Peyer's patch (tissue), 4 donors: ENCODE results near the gene WARS2. TPM values are rescaled to one million over a fixed set of nuclear protein-coding genes. Genes with fewer than 3 reads are reported as not detected.

Experiments used
- DNase-seq, 3 donors: peaks; one replicate each; pipeline ENCODE4 v3.0.0-alpha.2; 2017 to 2019
- H3K27ac ChIP-seq, 4 donors: fragments of 200-600 bp; sonication (generic); one replicate each; pipeline ENCODE4 v1.5.1; 2016 to 2019
- H3K27me3 ChIP-seq, 2 donors: fragments of 200-600 bp; sonication (generic); one replicate each; pipeline ENCODE4 v1.5.1; 2019
- H3K36me3 ChIP-seq, 3 donors: fragments of 200-600 bp; sonication (generic); one replicate each; pipeline ENCODE4 v1.5.1; 2016 to 2019
- H3K4me1 ChIP-seq, 4 donors: fragments of 200-600 bp; sonication (generic); one replicate each; pipeline ENCODE4 v1.5.1; 2016 to 2019
- H3K4me3 ChIP-seq, 4 donors: fragments of 200-600 bp; sonication (generic); 1 replicate in 3 of 4; 2 replicates in 1 of 4; pipeline ENCODE4 v1.5.1; 2016 to 2019; ENCODE audit warnings: mild to moderate bottlenecking in 1 of 4
- H3K9me3 ChIP-seq, 4 donors: fragments of 200-600 bp; sonication (generic); one replicate each; pipeline ENCODE4 v1.5.1; 2016 to 2019; ENCODE audit warnings: mild to moderate bottlenecking in 1 of 4
- POLR2A ChIP-seq, 2 donors: fragments of 450-650 bp; IDR thresholded peaks; one replicate each; pipeline ENCODE4 v1.5.1; 2017; ENCODE audit warnings: antibody characterized with exemption in 2 of 2, mild to moderate bottlenecking in 2 of 2, moderate library complexity in 2 of 2
- total RNA-seq, 4 donors: library from RNA; depleted of rRNA; stranded (reverse); fragments of >200 nt; gene quantifications; one replicate each; pipeline ENCODE4 v1.1.0, GENCODE V29; 2016
- TF ChIP-seq, protein P1 (sequence below), 6 experiments: fragments of 450-650 bp in 4 of 6; fragments of 200-600 bp in 2 of 6; sonication (generic) in 1 of 6; IDR thresholded peaks; one replicate each; pipeline ENCODE4 v1.5.1; 2017 to 2019; ENCODE audit warnings: antibody characterized with exemption in 6 of 6, mild to moderate bottlenecking in 3 of 6, moderate library complexity in 1 of 6

WARS2 gene
- total RNA-seq, 4 donors from 2014 or later: 7.5 to 20.6 (median 10.6) TPM

DNA sequence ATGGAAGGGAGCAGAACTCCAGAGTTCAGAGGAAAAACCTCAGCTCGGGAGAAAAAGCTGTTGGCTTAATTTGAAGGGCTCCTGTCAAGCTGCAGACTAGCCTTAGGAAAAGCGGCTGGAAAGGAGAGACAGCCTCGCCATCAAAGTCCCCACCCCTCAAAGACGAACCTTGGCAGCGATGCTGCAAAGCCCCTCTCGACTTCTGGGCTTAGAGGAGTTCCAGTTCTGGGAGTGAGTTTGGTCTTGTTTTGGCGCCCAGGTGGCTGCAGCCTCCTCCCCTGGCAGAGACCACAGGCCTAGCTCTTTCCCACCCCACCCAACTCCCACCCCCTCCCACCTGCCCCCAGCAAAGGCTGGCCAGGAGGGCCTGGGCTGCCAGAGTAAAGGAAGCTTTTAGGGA, 143.2 kb downstream of the WARS2 start:
- no peaks in the 10 kb centered on the region for H3K36me3 ChIP-seq
- no peaks in the 10 kb centered on the region for H3K9me3 ChIP-seq
- peaks cover 0 to 66% of the 10 kb centered on the region in 2 donors for H3K27me3 ChIP-seq
- H3K4me3 ChIP-seq: no peak overlapping the region
- no peak for DNase-seq
- TF ChIP-seq, protein P1, sequence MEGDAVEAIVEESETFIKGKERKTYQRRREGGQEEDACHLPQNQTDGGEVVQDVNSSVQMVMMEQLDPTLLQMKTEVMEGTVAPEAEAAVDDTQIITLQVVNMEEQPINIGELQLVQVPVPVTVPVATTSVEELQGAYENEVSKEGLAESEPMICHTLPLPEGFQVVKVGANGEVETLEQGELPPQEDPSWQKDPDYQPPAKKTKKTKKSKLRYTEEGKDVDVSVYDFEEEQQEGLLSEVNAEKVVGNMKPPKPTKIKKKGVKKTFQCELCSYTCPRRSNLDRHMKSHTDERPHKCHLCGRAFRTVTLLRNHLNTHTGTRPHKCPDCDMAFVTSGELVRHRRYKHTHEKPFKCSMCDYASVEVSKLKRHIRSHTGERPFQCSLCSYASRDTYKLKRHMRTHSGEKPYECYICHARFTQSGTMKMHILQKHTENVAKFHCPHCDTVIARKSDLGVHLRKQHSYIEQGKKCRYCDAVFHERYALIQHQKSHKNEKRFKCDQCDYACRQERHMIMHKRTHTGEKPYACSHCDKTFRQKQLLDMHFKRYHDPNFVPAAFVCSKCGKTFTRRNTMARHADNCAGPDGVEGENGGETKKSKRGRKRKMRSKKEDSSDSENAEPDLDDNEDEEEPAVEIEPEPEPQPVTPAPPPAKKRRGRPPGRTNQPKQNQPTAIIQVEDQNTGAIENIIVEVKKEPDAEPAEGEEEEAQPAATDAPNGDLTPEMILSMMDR (IDR thresholded peaks at IDR 0.05): no peak
- TF ChIP-seq POLR2A (IDR thresholded peaks at IDR 0.05): no peak
- no peak overlapping the region for H3K27ac ChIP-seq
- peaks cover 0 to 26% (median 2%) of the 10 kb centered on the region in 4 donors for H3K4me1 ChIP-seq

DNA sequence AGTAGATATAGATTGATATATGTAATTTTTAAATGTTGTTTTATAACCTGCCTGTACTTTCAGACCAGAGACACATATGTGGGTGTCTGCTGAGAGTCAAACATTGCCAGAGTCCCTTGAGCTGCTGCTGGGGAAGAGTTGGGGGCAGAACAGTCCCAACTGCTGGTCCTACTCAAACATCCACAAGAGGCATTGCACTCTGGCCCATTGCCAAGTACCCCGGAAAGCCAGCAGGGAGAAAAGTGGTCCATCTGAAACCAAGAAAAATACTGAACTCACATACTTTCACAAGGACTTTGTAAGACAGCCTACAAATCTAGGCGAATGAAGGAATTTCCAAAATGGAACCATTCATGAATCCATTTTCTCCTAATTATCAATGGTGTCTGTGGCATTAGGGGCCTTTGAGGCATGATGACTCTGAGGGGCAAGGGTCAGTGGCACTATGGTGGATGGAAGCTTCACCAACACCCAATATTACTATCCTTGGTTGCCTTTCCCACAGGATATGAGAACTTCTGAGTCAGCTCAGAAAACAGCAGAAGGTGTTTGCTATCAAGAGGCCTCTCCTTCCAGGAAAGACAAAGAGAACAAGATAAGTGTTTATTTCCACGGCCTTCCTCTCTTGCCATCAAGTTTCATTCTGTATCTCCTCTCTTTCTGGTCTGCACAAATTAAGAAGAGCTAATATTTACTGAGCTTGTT, 145.0 kb downstream of the WARS2 start:
- Histone ChIP-seq H3K4me3 (no peak overlapping the region), H3K4me1 (peaks cover 0 to 10% (median 0%) of the 10 kb centered on the region in 4 donors), H3K27ac (no peak overlapping the region), H3K36me3 (no peaks in the 10 kb centered on the region), H3K27me3 (peaks cover 0 to 65% of the 10 kb centered on the region in 2 donors), H3K9me3 (no peaks in the 10 kb centered on the region)
- DNase-seq: no peak
- no peak for TF ChIP-seq POLR2A (IDR thresholded peaks at IDR 0.05)
- TF ChIP-seq, protein P1 (IDR thresholded peaks at IDR 0.05): no peak

GRCh38 chr1:118993700-118994026, 146.8 kb downstream of the WARS2 start:
- no peak overlapping the region for H3K27ac ChIP-seq
- H3K27me3 ChIP-seq: peaks cover 0 to 67% of the 10 kb centered on the region in 2 donors
- H3K4me1 ChIP-seq: peaks cover 0 to 6% (median 0%) of the 10 kb centered on the region in 4 donors
- no peak for DNase-seq
- no peak overlapping the region for H3K4me3 ChIP-seq
- TF ChIP-seq, protein P1 (IDR thresholded peaks at IDR 0.05): no peak
- TF ChIP-seq POLR2A (IDR thresholded peaks at IDR 0.05): no peak
- H3K9me3 ChIP-seq: peaks cover 0 to 4% (median 0%) of the 10 kb centered on the region in 4 donors
- no peaks in the 10 kb centered on the region for H3K36me3 ChIP-seq

DNA sequence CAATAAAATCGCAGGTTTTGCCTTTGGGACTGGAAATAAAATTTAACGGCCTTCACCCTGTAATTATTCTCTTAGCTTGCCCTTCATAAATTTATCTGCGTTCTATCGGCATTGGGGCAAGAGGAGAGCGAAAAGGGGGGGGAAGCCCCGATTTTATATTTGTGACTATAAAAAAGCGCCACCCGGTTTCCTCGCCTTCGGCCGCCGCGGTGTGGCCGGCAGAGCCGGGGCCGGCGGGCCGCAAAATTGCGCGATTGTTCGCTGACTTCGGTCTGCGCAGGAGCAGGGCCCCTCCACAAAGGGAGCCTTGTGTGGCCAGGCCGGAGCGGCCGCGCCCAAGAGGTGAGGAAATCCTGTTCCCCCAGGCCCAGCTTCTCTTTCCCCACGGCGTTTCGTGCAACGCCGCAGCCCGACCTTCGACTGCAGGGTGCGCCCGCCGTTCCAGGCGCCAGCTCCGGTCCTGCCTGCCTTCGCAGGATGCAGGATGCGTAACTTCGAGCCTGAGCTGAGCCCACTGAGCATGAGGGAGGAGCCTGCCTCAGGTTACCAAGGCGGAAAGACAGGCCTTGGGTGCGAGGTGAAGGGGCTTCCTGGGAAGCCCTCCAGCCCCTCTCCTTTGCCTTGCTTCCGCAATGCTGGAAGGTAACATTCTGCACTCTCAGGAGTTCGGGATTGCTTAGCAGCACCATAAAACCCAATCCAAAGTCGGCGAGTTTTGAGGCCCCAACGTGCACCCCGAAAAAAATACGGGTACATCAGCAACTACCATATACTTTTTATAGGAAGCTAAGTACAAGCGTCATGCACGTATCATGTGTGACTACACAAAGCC, 147.4 kb downstream of the WARS2 start:
- peaks cover 0 to 67% of the 10 kb centered on the region in 2 donors for H3K27me3 ChIP-seq
- peaks cover 0 to 10% (median 0%) of the 10 kb centered on the region in 4 donors for H3K4me1 ChIP-seq
- DNase-seq: no peak
- no peak overlapping the region for H3K27ac ChIP-seq
- peaks cover 0 to 4% (median 0%) of the 10 kb centered on the region in 4 donors for H3K9me3 ChIP-seq
- no peaks in the 10 kb centered on the region for H3K36me3 ChIP-seq
- TF ChIP-seq POLR2A (IDR thresholded peaks at IDR 0.05): no peak
- TF ChIP-seq, protein P1 (IDR thresholded peaks at IDR 0.05): no peak
- H3K4me3 ChIP-seq: no peak overlapping the region

DNA sequence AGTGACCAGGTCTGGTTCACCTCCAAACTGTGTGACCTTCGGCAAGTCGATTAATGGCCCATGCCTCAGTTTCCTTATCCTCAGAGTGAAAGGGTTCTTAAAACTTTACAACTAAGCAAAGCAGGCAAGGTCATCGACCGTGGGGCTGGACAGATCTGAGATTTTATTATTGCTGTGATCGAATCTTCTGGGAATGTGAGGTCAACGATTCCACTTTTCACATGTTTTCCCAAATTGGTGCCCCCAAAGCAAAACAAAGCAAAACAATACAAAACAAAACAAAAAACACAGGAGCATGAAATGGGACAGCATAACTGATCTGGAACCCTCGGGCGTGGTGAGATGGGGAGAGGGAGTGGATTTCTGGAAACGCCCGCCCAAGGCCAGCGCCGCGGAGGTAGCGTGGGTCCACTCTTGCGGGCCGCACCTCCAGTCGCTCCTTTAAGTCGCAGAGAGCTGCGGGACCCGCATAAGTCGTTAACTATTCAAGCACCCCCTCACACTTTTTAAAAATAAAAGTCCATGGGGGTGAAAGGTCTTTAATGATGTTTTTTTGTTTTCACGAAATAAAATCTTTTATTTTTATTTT, 148.1 kb downstream of the WARS2 start:
- Histone ChIP-seq H3K4me3 (no peak overlapping the region), H3K27me3 (peaks cover 0 to 71% of the 10 kb centered on the region in 2 donors), H3K4me1 (peaks cover 0 to 17% (median 0%) of the 10 kb centered on the region in 4 donors), H3K36me3 (no peaks in the 10 kb centered on the region), H3K27ac (no peak overlapping the region), H3K9me3 (peaks cover 0 to 6% (median 0%) of the 10 kb centered on the region in 4 donors)
- DNase-seq: no peak
- TF ChIP-seq POLR2A (IDR thresholded peaks at IDR 0.05): no peak
- TF ChIP-seq, protein P1 (IDR thresholded peaks at IDR 0.05): no peak
